IPS-18a (cell line): ENCODE results near the gene ZDHHC11B.
"Not testable (repeated sequence)": the region's sequence is repeated elsewhere in the genome, so short reads cannot be mapped to it uniquely, and the experiment has no call there.

ENCODE experiments used
- H3K27ac ChIP-seq: one replicate; pipeline ENCODE4 v1.5.1; 2013; ENCODE audit warnings: low read length
- H3K27me3 ChIP-seq: one replicate; pipeline ENCODE4 v1.6.1; 2013; ENCODE audit warnings: mild to moderate bottlenecking, low read length; ENCODE audit not compliant: control insufficient read depth, insufficient read depth
- H3K36me3 ChIP-seq: one replicate; pipeline ENCODE4 v1.6.1; 2013; ENCODE audit warnings: low read depth, low read length; ENCODE audit not compliant: control insufficient read depth
- H3K4me1 ChIP-seq: one replicate; pipeline ENCODE4 v1.6.1; 2013; ENCODE audit warnings: low read depth, low read length; ENCODE audit not compliant: control insufficient read depth
- H3K4me3 ChIP-seq: one replicate; pipeline ENCODE4 v1.5.1; 2013; ENCODE audit warnings: low read length
- H3K9ac ChIP-seq: one replicate; pipeline ENCODE4 v1.6.1; 2013; ENCODE audit warnings: mild to moderate bottlenecking, low read length, moderate library complexity
- H3K9me3 ChIP-seq: one replicate; pipeline ENCODE4 v1.6.1; 2013; ENCODE audit warnings: low read depth, low read length; ENCODE audit not compliant: control insufficient read depth

Gene ZDHHC11B

DNA sequence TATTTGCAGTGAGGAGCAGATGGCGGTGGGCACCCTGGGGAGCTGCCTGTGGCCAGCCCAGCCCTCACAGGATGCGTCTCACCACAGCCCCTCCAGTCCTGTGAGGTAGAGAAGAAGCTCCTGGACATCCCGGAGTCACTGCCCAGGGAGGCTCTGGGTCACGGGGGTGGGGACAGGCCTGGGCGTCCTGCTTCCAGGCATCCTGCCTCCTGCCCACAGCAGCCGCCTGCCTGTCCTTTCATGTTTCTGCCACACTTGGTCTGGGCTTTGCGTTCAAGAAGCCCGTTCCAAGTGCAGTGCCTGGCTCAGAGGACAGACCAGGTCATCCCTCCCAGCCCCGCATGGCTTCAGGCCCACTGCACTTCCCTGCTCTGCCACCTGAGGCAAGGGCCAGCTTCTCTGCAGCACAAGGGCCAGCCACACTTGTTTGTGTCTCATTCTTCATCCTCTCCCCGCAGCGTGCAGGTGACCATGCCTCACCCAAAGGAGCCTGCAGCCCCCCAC, 38.2 kb downstream of the ZDHHC11B start:
- Histone ChIP-seq H3K9me3 (no peaks in the 10 kb centered on the region), H3K36me3 (no peaks in the 10 kb centered on the region), H3K9ac (no peak overlapping the region), H3K27me3 (no peaks in the 10 kb centered on the region), H3K4me3 (no peak overlapping the region), H3K4me1 (no peaks in the 10 kb centered on the region), H3K27ac (no peak overlapping the region)

DNA sequence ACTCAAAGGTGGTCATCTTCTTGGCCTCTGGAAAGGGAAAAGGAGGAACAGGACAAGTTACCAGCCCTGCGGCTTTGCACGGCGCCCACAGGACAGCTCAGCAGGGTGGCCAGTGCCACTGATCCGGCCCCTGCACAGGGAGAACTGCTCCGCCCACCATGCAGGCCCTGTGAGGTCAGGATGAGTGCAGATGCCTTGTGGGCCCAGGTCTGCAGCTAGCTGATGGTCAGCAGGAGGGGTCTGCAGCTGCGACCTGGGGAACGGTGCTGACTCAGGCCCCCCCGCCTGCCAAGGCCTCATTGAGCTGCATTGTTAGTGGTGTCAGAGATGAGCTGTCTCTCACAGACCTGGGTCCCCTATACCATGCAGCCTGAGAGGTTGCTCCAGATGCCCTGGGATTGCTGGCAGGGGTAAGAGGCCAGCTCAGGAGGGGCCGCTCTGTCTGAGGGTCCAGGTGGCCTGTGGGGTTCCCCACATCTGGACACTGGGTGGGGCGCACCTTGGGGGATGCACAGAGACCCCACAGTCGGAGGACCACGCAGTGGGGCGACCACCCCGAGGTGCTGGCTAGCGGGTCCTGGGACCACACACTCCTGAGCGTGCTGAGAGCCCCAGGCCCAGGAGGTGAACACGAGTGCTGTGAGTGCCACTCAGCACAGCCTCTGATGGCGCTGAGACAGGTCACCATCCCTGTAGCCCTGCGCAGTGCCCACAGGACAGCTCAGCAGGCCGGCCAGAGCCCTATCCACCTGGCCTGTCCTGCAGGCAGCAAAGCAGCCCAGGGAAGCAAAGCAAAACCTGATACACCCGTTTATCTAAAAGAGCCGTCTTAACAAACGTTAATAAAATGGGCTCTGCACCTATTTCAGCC, 39.0 kb downstream of the ZDHHC11B start:
- not testable (repeated sequence) for H3K9ac ChIP-seq, H3K27me3 ChIP-seq, H3K36me3 ChIP-seq, H3K9me3 ChIP-seq, H3K27ac ChIP-seq, H3K4me3 ChIP-seq, H3K4me1 ChIP-seq

DNA sequence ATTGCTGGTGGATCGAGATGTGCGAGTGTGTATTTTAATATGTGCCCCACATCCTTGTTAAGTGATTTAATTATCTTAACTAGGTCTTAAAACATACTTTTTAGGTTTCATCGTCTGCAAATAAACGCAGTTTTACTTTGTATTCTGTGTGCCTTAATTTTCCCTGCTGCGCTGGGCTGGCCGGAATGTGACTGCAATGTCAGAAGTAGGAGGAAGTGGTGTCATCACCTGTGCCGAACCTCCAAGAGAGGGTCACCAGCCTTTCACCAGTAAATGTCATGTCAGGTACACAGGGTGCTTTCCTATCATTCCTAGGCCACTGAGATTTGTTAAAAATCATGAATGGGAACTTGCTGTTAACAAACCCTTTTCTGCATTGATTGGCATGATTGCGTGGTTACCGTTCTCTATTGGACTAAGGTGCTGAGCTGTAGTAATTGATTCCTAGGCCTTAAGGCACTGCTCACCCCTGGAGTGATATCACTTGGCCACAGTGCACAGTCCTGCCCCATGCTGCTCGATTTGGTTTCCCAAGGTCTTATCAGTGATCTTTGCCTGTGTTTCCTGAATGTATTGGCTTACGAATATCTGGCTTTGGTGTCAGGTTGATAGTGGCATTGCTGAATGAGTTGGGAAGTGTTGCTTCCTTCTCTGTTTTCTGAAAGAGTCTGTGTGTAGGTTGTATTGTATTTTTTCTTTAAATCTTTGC, 40.7 kb downstream of the ZDHHC11B start:
- H3K27ac ChIP-seq, H3K9ac ChIP-seq, H3K27me3 ChIP-seq, H3K36me3 ChIP-seq, H3K9me3 ChIP-seq, H3K4me1 ChIP-seq, H3K4me3 ChIP-seq: not testable (repeated sequence)

DNA sequence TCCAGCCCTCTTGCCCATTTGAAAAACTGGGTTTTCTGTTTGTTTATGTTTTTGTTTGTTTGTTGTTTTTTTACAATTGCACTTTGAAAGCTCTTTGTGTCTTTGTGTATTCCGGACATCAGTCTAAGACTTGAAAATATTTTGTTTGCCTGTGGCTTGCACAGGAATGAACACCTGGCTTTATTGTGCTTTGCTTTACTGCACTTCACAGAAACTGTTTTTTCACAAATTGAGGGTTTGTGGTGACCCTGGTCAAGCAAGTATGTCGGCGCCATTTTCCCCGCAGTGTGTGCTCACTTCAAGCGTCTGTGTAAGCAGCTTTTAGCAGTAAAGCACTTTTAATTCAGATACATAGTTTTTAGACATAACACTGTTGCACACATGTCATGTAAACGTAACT, 42.3 kb downstream of the ZDHHC11B start:
- not testable (repeated sequence) for H3K4me3 ChIP-seq, H3K27ac ChIP-seq

DNA sequence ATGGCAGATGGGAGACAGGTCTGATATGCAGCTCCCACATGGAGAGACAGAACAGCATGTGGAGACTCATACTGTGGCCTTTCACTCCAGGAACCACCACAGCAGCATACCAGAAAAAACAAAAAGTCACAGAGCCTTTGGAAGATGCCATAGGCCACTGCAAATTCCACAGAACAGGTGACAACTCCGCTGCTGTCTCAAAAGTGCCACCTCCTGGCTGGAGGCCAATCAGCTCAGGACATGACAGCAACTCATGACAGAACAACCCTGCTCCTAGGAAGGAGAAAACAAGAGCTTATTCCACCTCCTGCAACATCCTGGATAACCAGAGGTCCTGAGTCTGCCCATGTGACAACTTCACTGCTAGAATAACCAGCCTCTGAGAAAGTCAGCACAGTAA, 50.4 kb downstream of the ZDHHC11B start:
- H3K4me1 ChIP-seq, H3K36me3 ChIP-seq, H3K4me3 ChIP-seq, H3K27me3 ChIP-seq, H3K27ac ChIP-seq, H3K9me3 ChIP-seq, H3K9ac ChIP-seq: not testable (repeated sequence)

More for the DNA sequence above, 42.3 kb downstream of the ZDHHC11B start:
- H3K9ac ChIP-seq, H3K9me3 ChIP-seq, H3K4me1 ChIP-seq, H3K36me3 ChIP-seq, H3K27me3 ChIP-seq: not testable (repeated sequence)

DNA sequence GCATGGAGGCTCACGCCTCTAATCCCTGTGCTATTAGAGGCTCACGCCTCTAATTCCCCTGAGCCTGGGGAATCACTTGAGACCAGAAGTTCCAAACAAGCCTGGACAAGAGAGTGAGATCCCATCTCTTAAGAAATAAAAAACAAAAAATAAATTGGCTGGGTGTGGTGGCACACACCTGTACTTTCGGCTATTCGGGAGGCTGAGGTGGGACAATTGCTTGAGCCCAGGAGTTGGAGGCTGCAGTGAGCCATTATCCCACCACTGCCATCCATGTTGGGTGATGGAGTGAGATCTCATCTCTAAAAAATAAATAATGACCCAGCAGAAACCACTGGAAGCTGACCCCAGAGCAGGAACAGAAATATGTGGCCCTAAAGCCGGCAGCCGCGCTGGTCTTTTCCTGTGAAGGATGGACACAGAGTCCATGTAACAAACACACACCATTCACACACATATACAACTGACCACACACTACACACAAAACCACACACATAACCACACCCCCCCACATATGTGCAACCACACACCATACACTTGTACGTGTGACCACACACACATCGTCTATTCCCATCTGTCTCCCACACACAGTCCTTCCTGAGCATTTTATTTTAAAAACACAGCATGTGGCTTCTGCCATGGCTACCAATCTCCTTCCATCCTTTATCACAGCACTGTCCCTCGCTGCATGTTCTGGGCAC, 51.6 kb downstream of the ZDHHC11B start:
- not testable (repeated sequence) for H3K27me3 ChIP-seq, H3K36me3 ChIP-seq, H3K27ac ChIP-seq

DNA sequence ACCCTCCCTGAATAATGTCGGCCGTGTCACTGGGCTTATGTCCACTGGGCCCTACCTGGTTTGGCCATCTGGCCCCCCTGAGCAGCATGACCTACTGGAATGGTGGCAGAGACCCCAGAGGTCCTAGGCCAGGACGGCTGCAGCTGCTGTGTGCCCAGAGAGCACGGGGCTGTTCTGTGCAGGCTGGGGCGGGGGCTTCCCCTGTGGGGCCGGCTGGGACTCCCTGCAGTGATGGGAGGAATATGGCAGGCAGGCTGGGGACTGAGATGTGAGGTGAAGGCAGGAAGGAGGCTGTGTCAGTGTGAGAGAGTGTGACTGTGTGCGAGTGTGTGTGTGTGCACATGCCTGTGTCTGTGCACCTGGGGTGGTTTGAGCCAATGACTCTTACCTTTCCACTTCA, 55.3 kb downstream of the ZDHHC11B start:
- H3K27ac ChIP-seq, H3K27me3 ChIP-seq, H3K36me3 ChIP-seq, H3K9ac ChIP-seq, H3K9me3 ChIP-seq, H3K4me3 ChIP-seq, H3K4me1 ChIP-seq: not testable (repeated sequence)

More for the DNA sequence above, 51.6 kb downstream of the ZDHHC11B start:
- H3K9me3 ChIP-seq, H3K9ac ChIP-seq, H3K4me3 ChIP-seq, H3K4me1 ChIP-seq: not testable (repeated sequence)

- H3K36me3 ChIP-seq, H3K4me1 ChIP-seq, H3K27me3 ChIP-seq, H3K9ac ChIP-seq, H3K27ac ChIP-seq, H3K4me3 ChIP-seq, H3K9me3 ChIP-seq: not testable (repeated sequence)
These were observed 57.4 kb downstream of the ZDHHC11B start for GRCh38 chr5:727087-727486.

DNA sequence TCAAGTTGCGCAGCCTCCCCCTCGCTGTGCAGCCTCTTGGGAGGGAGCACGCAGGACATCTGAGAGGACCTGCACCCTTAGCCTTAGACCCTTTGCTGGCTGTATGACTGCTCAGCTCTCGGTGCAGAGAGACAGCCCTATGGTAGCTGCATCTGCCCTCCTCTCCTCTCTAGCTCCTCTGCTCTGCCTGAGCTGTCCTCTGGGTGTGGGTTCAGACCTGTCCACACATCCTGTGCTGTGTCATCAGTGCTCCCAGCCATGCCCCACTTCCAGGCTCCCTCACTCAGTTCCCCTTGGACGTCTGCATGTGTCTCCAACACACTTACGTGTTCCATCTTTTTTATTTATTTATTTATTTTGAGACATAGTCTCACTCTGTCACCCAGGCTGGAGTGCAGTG, 60.7 kb downstream of the ZDHHC11B start:
- not testable (repeated sequence) for H3K9me3 ChIP-seq, H3K9ac ChIP-seq, H3K4me1 ChIP-seq, H3K4me3 ChIP-seq, H3K36me3 ChIP-seq, H3K27ac ChIP-seq, H3K27me3 ChIP-seq

DNA sequence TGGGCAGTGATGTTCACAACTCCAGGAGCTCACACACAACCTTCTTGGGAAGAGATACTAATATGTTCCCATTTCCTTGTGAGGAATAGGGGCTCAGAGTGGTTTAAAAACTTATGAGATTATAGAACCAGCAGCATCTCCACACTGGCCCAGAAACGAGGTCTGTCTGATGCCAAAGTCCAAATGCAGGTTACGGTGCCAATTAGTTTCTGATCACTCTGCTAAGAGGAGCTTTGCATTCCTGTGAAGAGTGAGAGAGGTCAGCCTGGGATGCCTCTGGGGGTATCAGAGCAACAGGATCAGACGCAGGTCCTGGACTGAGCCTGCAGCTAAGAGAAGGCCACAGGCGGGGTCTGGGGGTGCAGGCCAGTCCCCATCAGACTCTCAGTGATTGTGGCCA, 61.2 kb downstream of the ZDHHC11B start:
- H3K36me3 ChIP-seq, H3K27me3 ChIP-seq, H3K4me1 ChIP-seq, H3K4me3 ChIP-seq, H3K9me3 ChIP-seq, H3K9ac ChIP-seq, H3K27ac ChIP-seq: not testable (repeated sequence)

DNA sequence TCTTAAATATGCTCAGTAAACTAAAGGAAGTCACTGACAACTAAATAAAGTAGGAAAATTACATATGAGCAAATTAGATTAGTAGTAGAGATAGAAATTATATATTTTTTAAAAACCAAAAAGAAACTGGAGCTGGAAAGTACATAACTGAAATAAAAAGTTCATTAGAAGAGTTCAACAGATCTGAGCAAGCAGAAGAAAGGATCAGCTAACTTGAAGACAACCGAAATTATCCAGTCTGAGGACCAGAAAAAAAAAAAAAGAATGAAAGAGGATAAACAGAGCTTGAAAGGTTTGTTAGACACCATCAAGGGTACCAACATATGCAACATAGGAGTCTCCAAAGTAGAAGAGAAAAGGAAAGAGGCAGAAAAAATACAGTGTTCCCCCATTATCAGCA, 65.2 kb downstream of the ZDHHC11B start:
- H3K4me3 ChIP-seq, H3K36me3 ChIP-seq, H3K27ac ChIP-seq, H3K9me3 ChIP-seq, H3K9ac ChIP-seq, H3K4me1 ChIP-seq, H3K27me3 ChIP-seq: not testable (repeated sequence)
